Heart left ventricle (tissue), 16 donors: ENCODE results near the gene STIP1. TPM values are rescaled to one million over a fixed set of nuclear protein-coding genes. Genes with fewer than 3 reads are reported as not detected.

Experiments
- ATAC-seq, 4 donors: fragments of 200-7000 bp; cut with Tn5 transposase; one replicate each; pipeline ENCODE4 v1.9.1; 2020 to 2022; ENCODE audit warnings: moderate library complexity in 4 of 4, mild to moderate bottlenecking in 3 of 4, moderate number of reproducible peaks in 1 of 4
- DNase-seq, 5 donors: peaks; one replicate each; pipeline ENCODE4 v3.0.0-alpha.2; 2020
- H3K27ac ChIP-seq, 12 donors: fragments of 200-600 bp; sonication (generic) in 4 of 12; one replicate each; pipeline versions ENCODE4 v1.5.0 to v1.8.0; 2016 to 2022; ENCODE audit warnings: mild to moderate bottlenecking in 2 of 12
- H3K27me3 ChIP-seq, 9 donors: fragments of 200-600 bp; sonication (generic) in 2 of 9; one replicate each; pipeline versions ENCODE4 v1.5.1 to v1.8.0; 2016 to 2022; ENCODE audit warnings: mild to moderate bottlenecking in 3 of 9
- H3K36me3 ChIP-seq, 9 donors: fragments of 200-600 bp; sonication (generic) in 2 of 9; one replicate each; pipeline versions ENCODE4 v1.5.0 to v1.8.0; 2018 to 2022; ENCODE audit warnings: mild to moderate bottlenecking in 2 of 9
- H3K4me1 ChIP-seq, 12 donors: fragments of 200-600 bp; sonication (generic) in 4 of 12; one replicate each; pipeline versions ENCODE4 v1.5.0 to v1.8.0; 2016 to 2022; ENCODE audit warnings: mild to moderate bottlenecking in 3 of 12
- H3K4me3 ChIP-seq, 12 donors: fragments of 200-600 bp; sonication (generic) in 4 of 12; one replicate each; pipeline versions ENCODE4 v1.5.0 to v1.8.0; 2017 to 2022; ENCODE audit warnings: mild to moderate bottlenecking in 9 of 12, moderate library complexity in 4 of 12
- H3K9me3 ChIP-seq, 12 donors: fragments of 200-600 bp; sonication (generic) in 4 of 12; one replicate each; pipeline versions ENCODE4 v1.5.0 to v1.8.0; 2016 to 2022; ENCODE audit warnings: mild to moderate bottlenecking in 1 of 12
- CTCF ChIP-seq, 12 donors: fragments of 200-600 bp; sonication (generic) in 4 of 12; IDR thresholded peaks; one replicate each; pipeline versions ENCODE4 v1.5.0 to v1.8.0; 2018 to 2022; ENCODE audit warnings: antibody characterized with exemption in 12 of 12, mild to moderate bottlenecking in 5 of 12
- POLR2A ChIP-seq, 2 donors: fragments of 450-650 bp; IDR thresholded peaks; one replicate each; pipeline ENCODE4 v1.6.1; 2017; ENCODE audit warnings: antibody characterized with exemption in 2 of 2, mild to moderate bottlenecking in 2 of 2, moderate library complexity in 2 of 2
- WGBS, 4 donors: extraction: QIAGEN DNeasy Blood & Tissue Kit in 2 of 4; methylation state at CpG; one replicate each; pipeline versions ENCODE4 v1.1.5 to v1.1.7; 2013 to 2018; 5-methylcytosine and 5-hydroxymethylcytosine counted together
- intact Hi-C, 10 donors: fragments of 100-400 bp; cut with DNase I; formaldehyde crosslinking; loops; one replicate each; pipeline versions ENCODE4 v1.11.1 to v1.14.2; 2022
- polyA plus RNA-seq, 2 donors: library from polyadenylated mRNA; stranded (reverse); fragments of 200-250 nt; gene quantifications; one replicate each; pipeline ENCODE4 v1.2.3, GENCODE V29; 2013
- total RNA-seq, 9 donors: library from RNA; depleted of rRNA in 2 of 9; stranded (reverse); fragments of >200 nt in 2 of 9; fragmentation: NEBNext Ultra II Directional in 3 of 9; extraction: Animal tissue kit (Norgen Biotek cat#: 25700) in 3 of 9; gene quantifications; one replicate each; pipeline versions ENCODE4 v1.1.0 to v1.2.4, GENCODE V29; 2016 to 2023
- donor health status: ischemic (EF 13 %, LVEDD 7.1; RV severe dilation, severe dysfunction).
- donor health status: healthy with polysubstance abuse.
- donor health status: DM: no; HTN: yes; CAD: no.
- donor health status: DM: no; HTN: no; CAD: no.
- donor health status: ischemic (EF 25% LVEDD 6.9; RV normal size, moderate dysfunction).
- donor health status: ischemic (EF 25% LVEDD 5.7; RV mildly dilated, moderate dysfunction).
- donor health status: healthy.
- donor health status: DM: yes; HTN: yes; CAD: no.
- donor health status: ischemic (EF 35%, LVEDD 5.7; RV mildly dilated, moderate dysfunction).
- donor health status: nonischemic (EF 11% LVEDD 7.7; RV severe dilation, severe dysfunction).
- donor health status: DM: yes; HTN: yes; CAD: no.
- donor health status: PGD.
- donor health status: ischemic (EF 29% LVEDD 5.4; RV normal size, mild dysfunction).
- donor health status: nonischemic (EF 23%, LVEDD 6.1; RV moderate dilation, normal function).

STIP1 gene
- total and polyA plus RNA-seq, 11 donors: 68.8 to 175 (median 88.8) TPM

- peak overlapping the region in 5 of 12 donors; percentile 54 to 96 (median 78) for H3K27ac ChIP-seq
- H3K4me1 ChIP-seq: peaks cover 0 to 42% (median 30%) of the 10 kb centered on the region in 12 donors
- no peaks in the 10 kb centered on the region for H3K27me3 ChIP-seq
- ATAC-seq: no peak
- DNase-seq: peak in 1 of 5 donors; percentile 67
- peak overlapping the region in 1 of 12 donors; percentile 76 for H3K4me3 ChIP-seq
- peaks cover 0 to 36% (median 7%) of the 10 kb centered on the region in 9 donors for H3K36me3 ChIP-seq
- 1 to 3% (median 2%) methylated on average over 16 to 48 of the region's 48 CpGs for WGBS, 4 donors
- TF ChIP-seq CTCF (IDR thresholded peaks at IDR 0.05) (no peak), POLR2A (IDR thresholded peaks at IDR 0.05) (no peak)
- intact Hi-C loops: loop anchor here in 3 of 10 donors (1.0 to 5.0 kb wide), 4 partner anchors 40 to 116 kb away; partner anchors contain the start of genes NUDT22 (in 3 of the 3), TRPT1 (in 3 of the 3) and CATSPERZ (in 1 of the 3)
- H3K9me3 ChIP-seq: no peaks in the 10 kb centered on the region
Observed at GRCh38 chr11:64186492-64187165, 658 bp downstream of the STIP1 start.

DNA sequence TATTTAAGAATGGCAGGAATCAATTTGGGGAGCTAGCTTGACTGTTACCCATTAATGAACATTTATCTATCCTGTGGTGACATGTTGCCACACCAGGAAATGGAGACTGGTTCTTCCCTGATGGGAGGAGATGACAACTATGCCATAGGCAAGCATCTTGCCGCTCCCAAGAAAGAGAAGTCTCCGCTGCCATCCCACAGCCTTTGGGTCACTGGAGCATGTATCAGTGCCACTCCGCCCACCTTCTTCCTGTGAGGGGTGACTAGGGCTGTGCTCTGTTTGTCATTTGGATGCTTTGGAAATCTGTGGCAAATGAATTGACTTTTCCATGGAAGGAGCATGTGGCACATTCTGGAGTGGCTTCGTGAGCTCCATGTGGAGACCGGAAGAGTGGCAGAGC, 6.5 kb downstream of the STIP1 start:
- TF ChIP-seq CTCF (IDR thresholded peaks at IDR 0.05) (no peak), POLR2A (IDR thresholded peaks at IDR 0.05) (no peak)
- no peak overlapping the region for H3K27ac ChIP-seq
- no peaks in the 10 kb centered on the region for H3K9me3 ChIP-seq
- no peak overlapping the region for H3K4me3 ChIP-seq
- ATAC-seq: no peak
- peaks cover 2 to 89% (median 60%) of the 10 kb centered on the region in 9 donors for H3K36me3 ChIP-seq
- 83 to 94% (median 91%) methylated on average over 5 of the region's 5 CpGs for WGBS, 4 donors
- H3K4me1 ChIP-seq: peaks cover 0 to 12% (median 3%) of the 10 kb centered on the region in 12 donors
- intact Hi-C loops: no loop called here
- DNase-seq: no peak
- no peaks in the 10 kb centered on the region for H3K27me3 ChIP-seq

- Histone ChIP-seq H3K9me3 (no peaks in the 10 kb centered on the region), H3K27me3 (no peaks in the 10 kb centered on the region), H3K4me3 (no peak overlapping the region), H3K36me3 (peaks cover 2 to 95% (median 94%) of the 10 kb centered on the region in 9 donors), H3K4me1 (peaks cover 0 to 6% (median 0%) of the 10 kb centered on the region in 12 donors), H3K27ac (no peak overlapping the region)
- 78 to 84% (median 80%) methylated on average over 9 of the region's 9 CpGs for WGBS, 4 donors
- TF ChIP-seq POLR2A (IDR thresholded peaks at IDR 0.05) (no peak), CTCF (IDR thresholded peaks at IDR 0.05) (no peak)
- intact Hi-C loops: no loop called here
- ATAC-seq (no peak), DNase-seq (no peak)
Observed at GRCh38 chr11:64196626-64197025, 10.7 kb downstream of the STIP1 start.

GRCh38 chr11:64198511-64198910, 12.5 kb downstream of the STIP1 start:
- WGBS, 4 donors: 96 to 100% (median 97%) methylated on average over 2 of the region's 2 CpGs
- DNase-seq (no peak), ATAC-seq (no peak)
- H3K27me3 ChIP-seq: no peaks in the 10 kb centered on the region
- H3K36me3 ChIP-seq: peaks cover 2 to 100% (median 99%) of the 10 kb centered on the region in 9 donors
- intact Hi-C loops: no loop called here
- TF ChIP-seq POLR2A (IDR thresholded peaks at IDR 0.05) (no peak), CTCF (IDR thresholded peaks at IDR 0.05) (no peak)
- H3K9me3 ChIP-seq: no peaks in the 10 kb centered on the region
- H3K4me3 ChIP-seq: no peak overlapping the region
- no peaks in the 10 kb centered on the region for H3K4me1 ChIP-seq
- no peak overlapping the region for H3K27ac ChIP-seq
